ENCODE measurements around the gene SEMA4B. TPM values are rescaled to one million over a fixed set of nuclear protein-coding genes. Genes with fewer than 3 reads are reported as not detected.

SEMA4B gene
- total RNA-seq, 2 donors from 2014 or later: 102 to 141 TPM

- Histone ChIP-seq H3K36me3 (no peaks in the 10 kb centered on the region), H3K27ac (no peak overlapping the region)
Measured at GRCh38 chr15:90205886-90206285, 4.8 kb downstream of the SEMA4B start.

DNA sequence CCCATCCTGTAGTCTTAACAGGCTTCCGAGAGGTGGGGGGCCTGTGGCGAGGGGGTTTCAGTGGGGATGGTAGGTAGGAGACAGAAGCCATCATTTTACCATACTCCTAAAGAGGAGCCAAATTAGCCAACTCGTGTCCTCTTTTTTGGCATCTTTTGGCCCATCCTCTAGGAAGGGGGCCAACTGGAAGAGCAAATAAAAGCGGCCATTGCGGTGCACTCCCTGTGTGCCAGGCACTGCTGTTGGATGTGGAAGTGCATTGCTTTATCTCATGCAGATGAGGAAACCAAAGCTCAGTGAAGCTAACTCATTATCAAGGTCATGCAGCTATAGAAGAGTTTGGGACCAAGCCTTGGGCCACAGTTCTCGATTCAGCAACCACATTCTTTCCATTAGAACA is 6.1 kb downstream of the SEMA4B start:
- no peaks in the 10 kb centered on the region for H3K36me3 ChIP-seq

More at GRCh38 chr15:90205886-90206285, 4.8 kb downstream of the SEMA4B start:
- TF ChIP-seq CTCF (IDR thresholded peaks at IDR 0.05): no peak
- Histone ChIP-seq H3K4me1 (peaks cover 12% of the 10 kb centered on the region), H3K27me3 (no peaks in the 10 kb centered on the region), H3K9me3 (no peaks in the 10 kb centered on the region), H3K9ac (ENCODE audit: low read depth in 2 of 2, low read length in 2 of 2) (no peak overlapping the region), H3K4me3 (no peak overlapping the region)
- intact Hi-C loops (cut with DNase I): no loop called here
- no peak for DNase-seq

DNA sequence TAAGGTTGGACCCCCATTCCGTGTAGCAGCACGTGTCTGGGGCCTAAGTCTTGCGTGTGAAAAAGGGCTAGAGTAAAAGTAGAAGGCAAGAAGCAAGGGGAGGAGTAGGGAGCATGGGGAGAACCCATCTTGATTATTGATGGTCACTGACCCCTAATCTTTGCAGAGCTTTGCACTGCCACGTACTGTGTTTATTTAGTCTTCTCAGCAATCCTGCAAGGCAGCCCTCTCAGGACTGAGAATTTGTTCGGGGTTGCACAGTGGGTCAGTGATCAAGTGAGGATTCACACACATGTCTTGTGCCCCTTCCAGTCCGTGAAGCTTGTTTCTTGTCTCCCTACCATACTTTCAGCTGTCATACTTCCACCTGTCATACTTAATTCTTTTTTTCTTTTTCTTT is 7.2 kb downstream of the SEMA4B start:
- no peaks in the 10 kb centered on the region for H3K36me3 ChIP-seq
- intact Hi-C loops (cut with DNase I): no loop called here
- DNase-seq: no peak

More for the DNA sequence above, 6.1 kb downstream of the SEMA4B start:
- intact Hi-C loops (cut with DNase I): no loop called here
- TF ChIP-seq CTCF (IDR thresholded peaks at IDR 0.05): no peak
- no peak for DNase-seq
- Histone ChIP-seq H3K27ac (no peak overlapping the region), H3K9ac (ENCODE audit: low read depth in 2 of 2, low read length in 2 of 2) (no peak overlapping the region), H3K4me1 (peaks cover 21% of the 10 kb centered on the region), H3K4me3 (no peak overlapping the region), H3K9me3 (no peaks in the 10 kb centered on the region), H3K27me3 (no peaks in the 10 kb centered on the region)

GRCh38 chr15:90209591-90209990 is 8.5 kb downstream of the SEMA4B start:
- intact Hi-C loops (cut with DNase I): no loop called here
- Histone ChIP-seq H3K36me3 (no peaks in the 10 kb centered on the region), H3K4me3 (no peak overlapping the region), H3K9me3 (no peaks in the 10 kb centered on the region), H3K27me3 (no peaks in the 10 kb centered on the region), H3K9ac (ENCODE audit: low read depth in 2 of 2, low read length in 2 of 2) (no peak overlapping the region), H3K27ac (peak overlapping the region; percentile 90), H3K4me1 (peaks cover 29% of the 10 kb centered on the region)
- TF ChIP-seq CTCF (IDR thresholded peaks at IDR 0.05): no peak
- DNase-seq: no peak

More for the DNA sequence above, 7.2 kb downstream of the SEMA4B start:
- H3K27ac ChIP-seq: no peak overlapping the region
- peaks cover 23% of the 10 kb centered on the region for H3K4me1 ChIP-seq
- H3K4me3 ChIP-seq: no peak overlapping the region
- no peak overlapping the region for H3K9ac ChIP-seq (ENCODE audit: low read depth in 2 of 2, low read length in 2 of 2)
- TF ChIP-seq CTCF (IDR thresholded peaks at IDR 0.05): no peak
- no peaks in the 10 kb centered on the region for H3K27me3 ChIP-seq
- no peaks in the 10 kb centered on the region for H3K9me3 ChIP-seq

- peak overlapping the region; percentile 90 for H3K27ac ChIP-seq
- peak overlapping the region; percentile 20 to 76 for H3K9ac ChIP-seq (ENCODE audit: low read depth in 2 of 2, low read length in 2 of 2)
- no peak for DNase-seq
- H3K4me1 ChIP-seq: peaks cover 35% of the 10 kb centered on the region
- no peak overlapping the region for H3K4me3 ChIP-seq
- intact Hi-C loops (cut with DNase I): no loop called here
- no peaks in the 10 kb centered on the region for H3K9me3 ChIP-seq
- TF ChIP-seq CTCF (IDR thresholded peaks at IDR 0.05): no peak
- H3K27me3 ChIP-seq: no peaks in the 10 kb centered on the region
- H3K36me3 ChIP-seq: no peaks in the 10 kb centered on the region
Measured at GRCh38 chr15:90210593-90210992, 9.5 kb downstream of the SEMA4B start.

All from colonic mucosa (tissue), 4 donors.